HepG2 (cell line): Measurements from ENCODE around the gene TXNRD2. TPM values are rescaled to one million over a fixed set of nuclear protein-coding genes. Genes with fewer than 3 reads are reported as not detected.
A peak's percentile ranks its signal among the peaks of the same experiment; 100 is the strongest.

Source experiments
- ATRX ChIP-seq: sonication (generic); formaldehyde crosslinking; IDR thresholded peaks from 2 replicates; pipeline ENCODE4 v1.4.0; 2020; ENCODE audit warnings: missing genetic modification reagents, borderline replicate concordance
- CREB1 ChIP-seq, 2 experiments: fragments of 450-650 bp in 1 of 2; IDR thresholded peaks; 2 replicates each; pipeline ENCODE4 v1.6.1; 2016 to 2017; ENCODE audit warnings: control low read depth in 1 of 2, mild to moderate bottlenecking in 1 of 2, missing compliant biosample characterization in 1 of 2, missing genetic modification characterization in 1 of 2
- KDM2A ChIP-seq: sonication (generic); formaldehyde crosslinking; IDR thresholded peaks from 2 replicates; pipeline ENCODE4 v1.4.0; 2020; ENCODE audit warnings: low read depth, missing genetic modification reagents, borderline replicate concordance
- TBX3 ChIP-seq: fragments of 450-650 bp; IDR thresholded peaks from 2 replicates; pipeline ENCODE4 v1.6.1; 2017; ENCODE audit warnings: antibody characterized with exemption, mild to moderate bottlenecking, inconsistent platforms, borderline replicate concordance
- ZSCAN29 ChIP-seq: sonication (generic); formaldehyde crosslinking; conservative IDR thresholded peaks from 2 replicates; pipeline ENCODE4 v1.4.0; 2020; ENCODE audit warnings: mild to moderate bottlenecking, missing genetic modification reagents
- polyA plus RNA-seq, 8 experiments: library from polyadenylated mRNA; depleted of rRNA in 3 of 8; stranded (reverse) in 7 of 8; unstranded in 1 of 8; fragments of >200 nt; fragmentation: Illumina TruSeq in 4 of 8; extraction: Trizol in 4 of 8; gene quantifications; 2 replicates each; pipeline versions ENCODE4 v1.2.1 to v1.2.3, GENCODE V29; 2011 to 2016; ENCODE audit warnings: low read depth in 4 of 8, missing spikeins in 1 of 8, mixed read lengths in 1 of 8; ENCODE audit not compliant: insufficient read depth in 1 of 8
- total RNA-seq, 5 experiments: library from RNA; depleted of rRNA; stranded (reverse); fragments of >200 nt; fragmentation: Illumina TruSeq; extraction: Trizol; gene quantifications; 2 replicates each; pipeline ENCODE4 v1.2.3, GENCODE V29; 2016; ENCODE audit warnings: low read depth in 1 of 5
- TF ChIP-seq, protein P1 (sequence below), 2 experiments: fragments of 450-650 bp in 1 of 2; sonication (generic) in 1 of 2; formaldehyde crosslinking in 1 of 2; IDR thresholded peaks; 2 replicates each; pipeline versions ENCODE4 v1.6.1 to v1.8.0; 2016 to 2022; ENCODE audit warnings: antibody characterized with exemption in 1 of 2, mild to moderate bottlenecking in 1 of 2, missing genetic modification reagents in 1 of 2
- TF ChIP-seq, protein P2 (sequence below): sonication (generic); formaldehyde crosslinking; IDR thresholded peaks from 2 replicates; pipeline ENCODE4 v1.5.0; 2020; ENCODE audit warnings: mild to moderate bottlenecking, missing genetic modification reagents, borderline replicate concordance
- TF ChIP-seq, protein P3 (sequence below): sonication (generic); formaldehyde crosslinking; IDR thresholded peaks from 2 replicates; pipeline ENCODE4 v1.8.0; 2022; ENCODE audit warnings: missing genetic modification reagents, mild to moderate bottlenecking, inconsistent platforms, borderline replicate concordance

TXNRD2 gene
- total and polyA plus RNA-seq, 2 of the 13 experiments (the other 11 are each of a cell fraction or from before 2014, with no cell fraction given), result 17.5 to 18.6 TPM

DNA sequence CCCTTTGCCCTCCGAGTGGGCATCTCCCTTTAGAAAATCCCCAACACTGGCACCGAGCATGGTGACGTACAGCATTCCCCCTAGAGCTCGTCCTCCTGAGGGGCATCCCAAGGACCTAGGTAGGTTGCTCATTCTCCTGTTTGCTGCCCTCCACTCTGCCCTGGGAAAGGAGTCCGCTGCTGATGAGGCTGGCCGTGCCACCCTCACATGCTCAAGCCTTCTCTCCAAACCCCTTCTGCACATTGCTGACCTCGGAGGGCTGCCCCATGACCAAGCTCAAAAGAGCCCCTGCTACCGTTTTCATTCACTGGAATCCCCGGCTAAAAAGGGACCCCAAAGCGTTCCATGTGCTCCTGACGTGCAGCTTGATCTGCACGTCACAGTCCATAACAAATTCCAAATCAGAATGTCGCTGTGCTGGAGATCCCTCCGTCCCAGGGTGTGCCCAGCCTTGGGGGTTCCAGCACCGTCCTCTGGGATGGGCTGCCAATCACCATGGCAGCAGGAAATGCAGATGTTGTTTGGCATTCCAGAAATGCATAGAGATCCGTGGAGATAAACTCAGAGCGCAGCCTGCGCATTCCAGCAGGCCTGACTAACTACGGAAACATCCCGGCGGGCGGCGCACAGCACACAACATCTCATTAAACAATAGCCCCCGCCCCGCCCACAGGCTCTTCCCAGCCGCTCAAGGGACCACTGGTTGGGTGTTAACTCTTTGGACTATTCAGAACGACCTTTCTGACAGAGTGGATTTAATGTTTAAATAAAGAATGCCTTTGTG lies 60.6 kb downstream of the TXNRD2 start (continued):
- TF ChIP-seq, protein P1, sequence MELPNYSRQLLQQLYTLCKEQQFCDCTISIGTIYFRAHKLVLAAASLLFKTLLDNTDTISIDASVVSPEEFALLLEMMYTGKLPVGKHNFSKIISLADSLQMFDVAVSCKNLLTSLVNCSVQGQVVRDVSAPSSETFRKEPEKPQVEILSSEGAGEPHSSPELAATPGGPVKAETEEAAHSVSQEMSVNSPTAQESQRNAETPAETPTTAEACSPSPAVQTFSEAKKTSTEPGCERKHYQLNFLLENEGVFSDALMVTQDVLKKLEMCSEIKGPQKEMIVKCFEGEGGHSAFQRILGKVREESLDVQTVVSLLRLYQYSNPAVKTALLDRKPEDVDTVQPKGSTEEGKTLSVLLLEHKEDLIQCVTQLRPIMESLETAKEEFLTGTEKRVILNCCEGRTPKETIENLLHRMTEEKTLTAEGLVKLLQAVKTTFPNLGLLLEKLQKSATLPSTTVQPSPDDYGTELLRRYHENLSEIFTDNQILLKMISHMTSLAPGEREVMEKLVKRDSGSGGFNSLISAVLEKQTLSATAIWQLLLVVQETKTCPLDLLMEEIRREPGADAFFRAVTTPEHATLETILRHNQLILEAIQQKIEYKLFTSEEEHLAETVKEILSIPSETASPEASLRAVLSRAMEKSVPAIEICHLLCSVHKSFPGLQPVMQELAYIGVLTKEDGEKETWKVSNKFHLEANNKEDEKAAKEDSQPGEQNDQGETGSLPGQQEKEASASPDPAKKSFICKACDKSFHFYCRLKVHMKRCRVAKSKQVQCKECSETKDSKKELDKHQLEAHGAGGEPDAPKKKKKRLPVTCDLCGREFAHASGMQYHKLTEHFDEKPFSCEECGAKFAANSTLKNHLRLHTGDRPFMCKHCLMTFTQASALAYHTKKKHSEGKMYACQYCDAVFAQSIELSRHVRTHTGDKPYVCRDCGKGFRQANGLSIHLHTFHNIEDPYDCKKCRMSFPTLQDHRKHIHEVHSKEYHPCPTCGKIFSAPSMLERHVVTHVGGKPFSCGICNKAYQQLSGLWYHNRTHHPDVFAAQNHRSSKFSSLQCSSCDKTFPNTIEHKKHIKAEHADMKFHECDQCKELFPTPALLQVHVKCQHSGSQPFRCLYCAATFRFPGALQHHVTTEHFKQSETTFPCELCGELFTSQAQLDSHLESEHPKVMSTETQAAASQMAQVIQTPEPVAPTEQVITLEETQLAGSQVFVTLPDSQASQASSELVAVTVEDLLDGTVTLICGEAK (IDR thresholded peaks at IDR 0.05), result no peak
- TF ChIP-seq, protein P1 (CRISPR knock-in tag; IDR thresholded peaks at IDR 0.05), result no peak
- no peak for TF ChIP-seq CREB1 (IDR thresholded peaks at IDR 0.05)
- TF ChIP-seq CREB1 (CRISPR knock-in tag; IDR thresholded peaks at IDR 0.05), result no peak
- TF ChIP-seq, protein P2, sequence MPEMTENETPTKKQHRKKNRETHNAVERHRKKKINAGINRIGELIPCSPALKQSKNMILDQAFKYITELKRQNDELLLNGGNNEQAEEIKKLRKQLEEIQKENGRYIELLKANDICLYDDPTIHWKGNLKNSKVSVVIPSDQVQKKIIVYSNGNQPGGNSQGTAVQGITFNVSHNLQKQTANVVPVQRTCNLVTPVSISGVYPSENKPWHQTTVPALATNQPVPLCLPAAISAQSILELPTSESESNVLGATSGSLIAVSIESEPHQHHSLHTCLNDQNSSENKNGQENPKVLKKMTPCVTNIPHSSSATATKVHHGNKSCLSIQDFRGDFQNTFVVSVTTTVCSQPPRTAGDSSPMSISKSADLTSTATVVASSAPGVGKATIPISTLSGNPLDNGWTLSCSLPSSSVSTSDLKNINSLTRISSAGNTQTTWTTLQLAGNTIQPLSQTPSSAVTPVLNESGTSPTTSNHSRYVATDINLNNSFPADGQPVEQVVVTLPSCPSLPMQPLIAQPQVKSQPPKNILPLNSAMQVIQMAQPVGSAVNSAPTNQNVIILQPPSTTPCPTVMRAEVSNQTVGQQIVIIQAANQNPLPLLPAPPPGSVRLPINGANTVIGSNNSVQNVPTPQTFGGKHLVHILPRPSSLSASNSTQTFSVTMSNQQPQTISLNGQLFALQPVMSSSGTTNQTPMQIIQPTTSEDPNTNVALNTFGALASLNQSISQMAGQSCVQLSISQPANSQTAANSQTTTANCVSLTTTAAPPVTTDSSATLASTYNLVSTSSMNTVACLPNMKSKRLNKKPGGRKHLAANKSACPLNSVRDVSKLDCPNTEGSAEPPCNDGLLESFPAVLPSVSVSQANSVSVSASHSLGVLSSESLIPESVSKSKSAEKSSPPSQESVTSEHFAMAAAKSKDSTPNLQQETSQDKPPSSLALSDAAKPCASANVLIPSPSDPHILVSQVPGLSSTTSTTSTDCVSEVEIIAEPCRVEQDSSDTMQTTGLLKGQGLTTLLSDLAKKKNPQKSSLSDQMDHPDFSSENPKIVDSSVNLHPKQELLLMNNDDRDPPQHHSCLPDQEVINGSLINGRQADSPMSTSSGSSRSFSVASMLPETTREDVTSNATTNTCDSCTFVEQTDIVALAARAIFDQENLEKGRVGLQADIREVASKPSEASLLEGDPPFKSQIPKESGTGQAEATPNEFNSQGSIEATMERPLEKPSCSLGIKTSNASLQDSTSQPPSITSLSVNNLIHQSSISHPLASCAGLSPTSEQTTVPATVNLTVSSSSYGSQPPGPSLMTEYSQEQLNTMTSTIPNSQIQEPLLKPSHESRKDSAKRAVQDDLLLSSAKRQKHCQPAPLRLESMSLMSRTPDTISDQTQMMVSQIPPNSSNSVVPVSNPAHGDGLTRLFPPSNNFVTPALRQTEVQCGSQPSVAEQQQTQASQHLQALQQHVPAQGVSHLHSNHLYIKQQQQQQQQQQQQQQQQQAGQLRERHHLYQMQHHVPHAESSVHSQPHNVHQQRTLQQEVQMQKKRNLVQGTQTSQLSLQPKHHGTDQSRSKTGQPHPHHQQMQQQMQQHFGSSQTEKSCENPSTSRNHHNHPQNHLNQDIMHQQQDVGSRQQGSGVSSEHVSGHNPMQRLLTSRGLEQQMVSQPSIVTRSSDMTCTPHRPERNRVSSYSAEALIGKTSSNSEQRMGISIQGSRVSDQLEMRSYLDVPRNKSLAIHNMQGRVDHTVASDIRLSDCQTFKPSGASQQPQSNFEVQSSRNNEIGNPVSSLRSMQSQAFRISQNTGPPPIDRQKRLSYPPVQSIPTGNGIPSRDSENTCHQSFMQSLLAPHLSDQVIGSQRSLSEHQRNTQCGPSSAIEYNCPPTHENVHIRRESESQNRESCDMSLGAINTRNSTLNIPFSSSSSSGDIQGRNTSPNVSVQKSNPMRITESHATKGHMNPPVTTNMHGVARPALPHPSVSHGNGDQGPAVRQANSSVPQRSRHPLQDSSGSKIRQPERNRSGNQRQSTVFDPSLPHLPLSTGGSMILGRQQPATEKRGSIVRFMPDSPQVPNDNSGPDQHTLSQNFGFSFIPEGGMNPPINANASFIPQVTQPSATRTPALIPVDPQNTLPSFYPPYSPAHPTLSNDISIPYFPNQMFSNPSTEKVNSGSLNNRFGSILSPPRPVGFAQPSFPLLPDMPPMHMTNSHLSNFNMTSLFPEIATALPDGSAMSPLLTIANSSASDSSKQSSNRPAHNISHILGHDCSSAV, result no peak
- peak; percentile 68 for TF ChIP-seq KDM2A (CRISPR knock-in tag)
- 0 out of 2 replicates have a peak, but pooled peaks have one; percentile 43 for TF ChIP-seq TBX3
- TF ChIP-seq ZSCAN29 (CRISPR knock-in tag), result no peak
- TF ChIP-seq, protein P3, sequence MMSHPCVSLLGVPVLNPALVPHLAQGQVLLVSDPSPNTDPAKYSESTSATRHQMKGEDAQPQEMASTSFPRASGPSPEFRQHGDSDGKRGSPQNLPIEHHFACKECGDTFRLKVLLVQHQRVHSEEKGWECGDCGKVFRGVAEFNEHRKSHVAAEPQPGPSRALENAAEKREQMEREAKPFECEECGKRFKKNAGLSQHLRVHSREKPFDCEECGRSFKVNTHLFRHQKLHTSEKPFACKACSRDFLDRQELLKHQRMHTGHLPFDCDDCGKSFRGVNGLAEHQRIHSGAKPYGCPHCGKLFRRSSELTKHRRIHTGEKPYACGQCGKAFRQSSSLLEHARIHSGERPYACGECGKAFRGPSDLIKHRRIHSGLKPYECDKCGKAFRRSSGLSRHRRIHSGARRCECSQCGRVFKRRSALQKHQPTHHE (CRISPR knock-in tag), result no peak
- TF ChIP-seq ATRX (CRISPR knock-in tag), result no peak
